Lower leg skin (tissue), 3 donors: ENCODE data around the gene TEAD3.

Experiments used
- CTCF ChIP-seq, 3 donors: fragments of 450-650 bp; IDR thresholded peaks; one replicate each; pipeline ENCODE4 v1.5.1; 2016; ENCODE audit warnings: antibody characterized with exemption in 3 of 3, mild to moderate bottlenecking in 3 of 3, moderate library complexity in 2 of 3
- POLR2A ChIP-seq, 2 donors: fragments of 450-650 bp; IDR thresholded peaks; one replicate each; pipeline ENCODE4 v1.6.1; 2016 to 2017; ENCODE audit warnings: antibody characterized with exemption in 2 of 2, mild to moderate bottlenecking in 1 of 2, moderate library complexity in 1 of 2

- TF ChIP-seq CTCF (IDR thresholded peaks at IDR 0.05) (no peak), POLR2A (IDR thresholded peaks at IDR 0.05) (no peak)
Measured at GRCh38 chr6:35539223-35539622, 42.3 kb upstream of the TEAD3 start.
